ENCODE data around the gene DHX30.

GRCh38 chr3:47855461-47856383 is 52.8 kb downstream of the DHX30 start:
- TF ChIP-seq, protein P1, sequence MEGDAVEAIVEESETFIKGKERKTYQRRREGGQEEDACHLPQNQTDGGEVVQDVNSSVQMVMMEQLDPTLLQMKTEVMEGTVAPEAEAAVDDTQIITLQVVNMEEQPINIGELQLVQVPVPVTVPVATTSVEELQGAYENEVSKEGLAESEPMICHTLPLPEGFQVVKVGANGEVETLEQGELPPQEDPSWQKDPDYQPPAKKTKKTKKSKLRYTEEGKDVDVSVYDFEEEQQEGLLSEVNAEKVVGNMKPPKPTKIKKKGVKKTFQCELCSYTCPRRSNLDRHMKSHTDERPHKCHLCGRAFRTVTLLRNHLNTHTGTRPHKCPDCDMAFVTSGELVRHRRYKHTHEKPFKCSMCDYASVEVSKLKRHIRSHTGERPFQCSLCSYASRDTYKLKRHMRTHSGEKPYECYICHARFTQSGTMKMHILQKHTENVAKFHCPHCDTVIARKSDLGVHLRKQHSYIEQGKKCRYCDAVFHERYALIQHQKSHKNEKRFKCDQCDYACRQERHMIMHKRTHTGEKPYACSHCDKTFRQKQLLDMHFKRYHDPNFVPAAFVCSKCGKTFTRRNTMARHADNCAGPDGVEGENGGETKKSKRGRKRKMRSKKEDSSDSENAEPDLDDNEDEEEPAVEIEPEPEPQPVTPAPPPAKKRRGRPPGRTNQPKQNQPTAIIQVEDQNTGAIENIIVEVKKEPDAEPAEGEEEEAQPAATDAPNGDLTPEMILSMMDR (conservative IDR thresholded peaks at IDR 0.05), result no peak
- no peak for TF ChIP-seq ZFX (IDR thresholded peaks at IDR 0.05)
